Amniotic epithelial cell (primary cell): ENCODE measurements around the gene LCE1B.

Experiments used
- DNase-seq: peaks from one replicate; pipeline ENCODE4 v3.0.0-alpha.2; 2010; ENCODE audit warnings: low read depth

The LCE1B gene

DNA sequence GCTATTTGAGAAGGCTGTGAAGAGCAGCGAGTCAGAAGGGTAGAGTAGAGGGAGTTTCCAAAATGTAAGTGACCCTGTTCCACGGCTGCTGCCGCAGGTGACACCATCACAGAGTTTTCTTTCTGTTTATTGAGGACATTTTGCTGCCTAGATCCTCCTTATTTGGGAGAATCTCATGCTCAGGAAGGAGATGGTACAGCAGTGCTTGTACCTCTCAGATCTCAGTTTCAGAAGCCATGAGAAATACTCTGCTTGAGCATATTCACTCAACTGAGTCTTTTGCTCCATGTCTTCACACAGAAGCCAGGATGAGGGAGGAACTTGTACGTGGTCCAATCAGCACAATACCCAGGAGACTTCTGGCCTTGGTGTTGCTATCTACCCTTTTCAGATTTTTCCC is 49.6 kb downstream of the LCE1B start:
- no peak for DNase-seq
